ENCODE results near the gene SND1.

Gene SND1

DNA sequence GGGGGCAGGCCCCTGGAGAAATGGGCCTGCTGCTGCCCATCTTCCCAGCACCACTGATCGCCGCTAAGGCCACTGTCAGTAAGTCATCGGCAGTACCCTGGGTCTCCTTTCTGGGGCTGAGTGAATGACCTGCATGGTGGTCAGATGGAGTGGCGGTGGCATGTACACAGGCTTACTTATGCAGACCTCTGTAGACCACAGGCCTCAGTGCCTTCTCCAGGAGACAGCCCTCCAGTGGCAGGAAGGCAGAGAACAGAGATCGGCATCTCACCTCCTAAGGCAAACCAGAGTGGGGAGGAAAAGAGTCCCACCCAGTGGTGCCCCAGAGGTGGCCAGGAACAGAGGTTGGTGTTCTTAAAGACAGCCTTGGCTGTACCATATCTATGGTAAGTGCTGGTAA lies 402.0 kb downstream of the SND1 start:
- H3K4me3 ChIP-seq (ENCODE audit: low read depth, low read length): no peak overlapping the region
- TF ChIP-seq, protein P1, sequence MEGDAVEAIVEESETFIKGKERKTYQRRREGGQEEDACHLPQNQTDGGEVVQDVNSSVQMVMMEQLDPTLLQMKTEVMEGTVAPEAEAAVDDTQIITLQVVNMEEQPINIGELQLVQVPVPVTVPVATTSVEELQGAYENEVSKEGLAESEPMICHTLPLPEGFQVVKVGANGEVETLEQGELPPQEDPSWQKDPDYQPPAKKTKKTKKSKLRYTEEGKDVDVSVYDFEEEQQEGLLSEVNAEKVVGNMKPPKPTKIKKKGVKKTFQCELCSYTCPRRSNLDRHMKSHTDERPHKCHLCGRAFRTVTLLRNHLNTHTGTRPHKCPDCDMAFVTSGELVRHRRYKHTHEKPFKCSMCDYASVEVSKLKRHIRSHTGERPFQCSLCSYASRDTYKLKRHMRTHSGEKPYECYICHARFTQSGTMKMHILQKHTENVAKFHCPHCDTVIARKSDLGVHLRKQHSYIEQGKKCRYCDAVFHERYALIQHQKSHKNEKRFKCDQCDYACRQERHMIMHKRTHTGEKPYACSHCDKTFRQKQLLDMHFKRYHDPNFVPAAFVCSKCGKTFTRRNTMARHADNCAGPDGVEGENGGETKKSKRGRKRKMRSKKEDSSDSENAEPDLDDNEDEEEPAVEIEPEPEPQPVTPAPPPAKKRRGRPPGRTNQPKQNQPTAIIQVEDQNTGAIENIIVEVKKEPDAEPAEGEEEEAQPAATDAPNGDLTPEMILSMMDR (IDR thresholded peaks at IDR 0.05; ENCODE audit: low read depth, low read length, missing control alignments): no peak
- DNase-seq (ENCODE audit: low read depth): no peak

DNA sequence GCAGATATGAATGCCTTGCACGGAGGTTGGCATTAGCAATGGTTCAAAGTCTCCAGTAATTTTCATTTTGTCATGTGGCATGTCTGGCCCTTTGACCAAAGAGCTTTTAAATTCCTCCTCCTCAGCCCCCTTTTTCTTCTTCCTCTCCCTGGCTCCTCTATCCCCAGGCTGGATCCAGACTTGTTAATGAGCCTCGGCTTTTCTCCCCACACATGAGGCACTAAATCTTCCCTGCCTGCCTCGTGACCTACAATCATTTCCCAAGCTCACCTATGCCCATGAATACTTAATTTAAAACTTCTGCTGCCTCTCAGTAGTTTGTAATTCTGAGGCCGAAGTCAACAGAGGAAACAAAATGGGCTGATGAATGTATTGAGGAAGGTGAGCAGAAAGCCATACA lies 402.5 kb downstream of the SND1 start:
- TF ChIP-seq, protein P1 (IDR thresholded peaks at IDR 0.05; ENCODE audit: low read depth, low read length, missing control alignments): no peak
- no peak overlapping the region for H3K4me3 ChIP-seq (ENCODE audit: low read depth, low read length)
- no peak for DNase-seq (ENCODE audit: low read depth)

DNA sequence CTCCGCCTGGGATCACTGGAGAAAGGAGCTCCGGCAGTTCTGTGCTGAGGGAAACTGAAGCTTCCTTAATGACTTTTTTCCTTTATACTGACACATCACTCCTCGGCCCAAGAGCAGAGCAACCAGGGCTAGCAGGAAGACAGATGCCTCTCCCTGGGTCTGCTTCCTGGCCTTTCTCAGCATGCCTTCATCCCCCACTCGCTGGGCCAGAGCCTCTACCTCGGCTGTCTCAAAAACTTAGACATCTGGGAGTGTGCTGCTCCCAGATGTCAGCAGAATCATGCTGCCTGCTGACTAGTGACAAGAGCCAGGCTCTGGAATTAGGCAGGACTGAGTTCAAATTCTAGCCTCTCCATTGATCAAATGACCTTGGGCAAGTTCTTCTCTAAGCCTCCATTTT lies 403.6 kb downstream of the SND1 start:
- TF ChIP-seq, protein P1 (IDR thresholded peaks at IDR 0.05; ENCODE audit: low read depth, low read length, missing control alignments): no peak

DNA sequence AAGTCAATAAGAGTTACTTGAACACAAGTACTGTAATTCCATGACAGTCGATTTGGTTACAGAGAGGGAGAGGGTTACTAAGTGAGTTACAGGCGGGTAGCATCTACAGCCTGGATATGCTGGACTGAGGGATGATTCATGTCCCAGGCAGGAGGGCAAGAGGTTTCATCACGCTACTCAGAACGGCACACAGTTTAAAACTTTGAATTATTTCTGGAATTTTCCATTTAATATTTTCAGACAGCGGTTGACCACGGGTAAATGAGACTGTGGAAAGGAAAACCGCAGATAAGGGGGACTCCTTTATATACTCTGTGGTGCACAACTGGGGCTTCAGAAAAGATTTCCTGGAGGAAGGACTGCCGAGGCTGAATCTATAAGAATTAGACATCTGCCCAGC lies 404.9 kb downstream of the SND1 start:
- no peak for DNase-seq (ENCODE audit: low read depth)
- TF ChIP-seq, protein P1 (IDR thresholded peaks at IDR 0.05; ENCODE audit: low read depth, low read length, missing control alignments): no peak
- H3K4me3 ChIP-seq (ENCODE audit: low read depth, low read length): no peak overlapping the region

More for the DNA sequence above, 403.6 kb downstream of the SND1 start:
- H3K4me3 ChIP-seq (ENCODE audit: low read depth, low read length): no peak overlapping the region
- no peak for DNase-seq (ENCODE audit: low read depth)

DNA sequence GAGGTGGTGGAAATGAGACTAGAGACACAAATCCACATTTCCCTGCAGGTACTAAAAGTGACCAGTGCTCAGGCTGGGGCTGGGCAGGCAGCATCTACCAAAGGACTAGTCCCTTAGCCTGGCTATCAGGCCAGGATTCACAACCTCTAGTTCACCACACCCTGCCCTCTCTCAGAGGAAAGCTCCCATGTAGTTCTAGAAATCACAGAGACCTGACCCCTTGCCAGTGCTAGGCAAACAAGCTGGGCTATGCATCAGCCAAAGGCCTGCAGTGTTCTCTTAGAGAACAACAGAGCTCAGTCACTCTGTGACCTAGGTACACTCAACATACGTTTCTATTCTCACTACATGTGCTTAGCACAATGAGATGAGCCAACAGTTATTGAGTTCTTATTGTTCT lies 405.9 kb downstream of the SND1 start:
- DNase-seq (ENCODE audit: low read depth): no peak
- H3K4me3 ChIP-seq (ENCODE audit: low read depth, low read length): no peak overlapping the region
- TF ChIP-seq, protein P1 (IDR thresholded peaks at IDR 0.05; ENCODE audit: low read depth, low read length, missing control alignments): no peak

DNA sequence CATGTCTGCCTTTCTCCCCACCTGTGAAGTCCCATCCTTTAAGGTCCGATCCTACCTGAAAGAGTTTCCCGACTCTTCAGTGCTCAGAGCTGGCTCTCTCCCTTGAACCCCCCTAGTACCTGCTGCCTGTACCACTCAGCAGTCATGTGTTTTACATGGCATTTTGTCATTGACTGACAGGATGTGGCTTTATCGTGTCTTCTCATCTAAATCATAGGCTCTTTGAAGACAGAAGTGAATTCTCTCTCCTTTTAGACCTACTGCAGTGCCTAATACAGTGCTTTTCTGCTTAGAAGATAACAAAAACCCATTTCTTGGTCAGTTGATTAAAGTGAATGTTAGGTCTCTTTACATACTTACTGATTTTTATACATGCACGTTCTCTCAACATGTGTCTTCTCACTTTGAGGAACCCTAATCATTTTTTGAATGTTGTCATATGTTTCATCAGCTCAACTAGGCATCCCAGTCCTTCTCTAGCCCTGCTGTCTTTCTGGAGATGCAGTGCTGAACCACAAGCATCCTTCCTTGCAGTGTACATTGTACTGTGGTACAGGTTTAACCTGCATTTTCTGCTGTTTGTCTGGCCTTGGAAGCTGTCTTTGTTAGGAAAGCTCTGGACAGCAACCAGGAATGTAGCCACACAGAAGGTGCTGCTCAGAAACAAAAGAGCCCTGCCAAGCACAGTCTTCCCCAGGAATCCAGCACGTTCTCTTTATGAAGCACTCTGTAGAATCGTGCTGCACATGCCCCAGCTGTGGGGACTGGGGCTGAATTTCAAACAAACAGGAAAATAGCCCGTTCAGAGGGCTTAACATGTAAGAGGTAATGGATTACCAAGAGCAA lies 407.4 kb downstream of the SND1 start:
- TF ChIP-seq, protein P1 (IDR thresholded peaks at IDR 0.05; ENCODE audit: low read depth, low read length, missing control alignments): no peak
- DNase-seq (ENCODE audit: low read depth): no peak
- no peak overlapping the region for H3K4me3 ChIP-seq (ENCODE audit: low read depth, low read length)

DNA sequence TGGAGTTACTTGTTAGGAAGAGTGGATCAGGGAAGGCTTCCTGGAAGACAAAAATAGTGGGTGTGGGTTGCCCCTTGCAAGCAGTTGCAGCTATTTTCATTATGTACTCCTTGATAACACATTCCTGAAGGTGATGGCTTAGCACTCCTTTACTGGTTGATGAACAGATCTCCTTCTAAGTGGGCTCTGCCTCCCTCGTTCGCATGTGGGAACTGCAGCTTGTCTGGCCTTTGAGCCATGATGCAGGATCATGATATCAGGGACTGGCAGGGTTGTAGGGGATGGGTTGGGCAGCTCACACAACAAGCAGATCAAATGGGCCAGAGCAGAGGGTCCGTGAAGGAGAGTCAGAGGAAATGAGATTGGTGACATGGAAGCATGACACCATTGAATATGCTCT lies 408.0 kb downstream of the SND1 start:
- no peak overlapping the region for H3K4me3 ChIP-seq (ENCODE audit: low read depth, low read length)
- TF ChIP-seq, protein P1 (IDR thresholded peaks at IDR 0.05; ENCODE audit: low read depth, low read length, missing control alignments): no peak
- DNase-seq (ENCODE audit: low read depth): no peak

All from GM12864 (cell line).